GM19397 (cell line): ENCODE results near the gene RXFP2.

Source experiments
- ATAC-seq: cut with Tn5 transposase; IDR thresholded peaks from one replicate; pipeline ENCODE4 v1.9.1; 2021; ENCODE audit warnings: mild to moderate bottlenecking, moderate library complexity; ENCODE audit not compliant: unreplicated experiment

The RXFP2 gene, protein sequence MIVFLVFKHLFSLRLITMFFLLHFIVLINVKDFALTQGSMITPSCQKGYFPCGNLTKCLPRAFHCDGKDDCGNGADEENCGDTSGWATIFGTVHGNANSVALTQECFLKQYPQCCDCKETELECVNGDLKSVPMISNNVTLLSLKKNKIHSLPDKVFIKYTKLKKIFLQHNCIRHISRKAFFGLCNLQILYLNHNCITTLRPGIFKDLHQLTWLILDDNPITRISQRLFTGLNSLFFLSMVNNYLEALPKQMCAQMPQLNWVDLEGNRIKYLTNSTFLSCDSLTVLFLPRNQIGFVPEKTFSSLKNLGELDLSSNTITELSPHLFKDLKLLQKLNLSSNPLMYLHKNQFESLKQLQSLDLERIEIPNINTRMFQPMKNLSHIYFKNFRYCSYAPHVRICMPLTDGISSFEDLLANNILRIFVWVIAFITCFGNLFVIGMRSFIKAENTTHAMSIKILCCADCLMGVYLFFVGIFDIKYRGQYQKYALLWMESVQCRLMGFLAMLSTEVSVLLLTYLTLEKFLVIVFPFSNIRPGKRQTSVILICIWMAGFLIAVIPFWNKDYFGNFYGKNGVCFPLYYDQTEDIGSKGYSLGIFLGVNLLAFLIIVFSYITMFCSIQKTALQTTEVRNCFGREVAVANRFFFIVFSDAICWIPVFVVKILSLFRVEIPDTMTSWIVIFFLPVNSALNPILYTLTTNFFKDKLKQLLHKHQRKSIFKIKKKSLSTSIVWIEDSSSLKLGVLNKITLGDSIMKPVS

DNA sequence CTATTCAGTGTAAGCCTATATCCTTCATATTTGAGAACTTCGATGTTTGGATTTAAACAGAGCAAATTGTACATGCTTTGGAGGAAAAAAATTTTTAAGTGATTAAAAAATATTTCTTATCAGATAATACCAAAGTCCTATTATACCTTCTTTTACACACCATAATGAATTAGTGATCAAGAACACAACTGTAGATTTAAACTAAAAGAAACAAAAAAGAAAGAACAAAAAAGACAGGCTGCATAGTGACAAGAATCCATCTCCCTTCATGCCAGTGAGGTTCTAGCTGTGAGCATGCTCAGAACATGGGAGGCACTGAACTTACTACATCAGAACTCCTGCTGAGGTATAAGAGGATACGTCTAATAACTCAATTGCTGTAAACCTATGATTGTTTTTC, at the start of gene RXFP2:
Gene RXFP2 (plus strand): TSS at position 301 of the 400 bp plus-strand sequence. CDS start 87 bp downstream, at position 388.
- ATAC-seq: no peak

DNA sequence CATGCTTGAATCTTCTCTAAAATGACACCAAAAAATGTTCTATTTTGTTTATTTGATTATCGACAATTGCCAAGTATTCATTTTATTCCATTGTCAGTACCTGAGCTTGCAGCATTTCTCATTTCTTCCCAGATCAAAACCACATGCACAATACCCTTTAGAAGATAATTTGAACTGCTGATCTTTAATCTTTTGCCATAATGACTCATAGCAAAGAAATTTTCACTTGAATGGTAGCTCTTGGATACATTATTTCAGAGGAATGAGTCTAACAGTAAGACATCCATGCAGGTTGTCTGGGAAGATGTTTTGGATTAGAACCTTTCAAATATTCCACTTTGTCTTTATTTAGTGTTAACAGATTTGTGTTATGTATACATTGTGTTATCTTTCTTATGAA, 42.0 kb upstream of the RXFP2 start:
- no peak for ATAC-seq

DNA sequence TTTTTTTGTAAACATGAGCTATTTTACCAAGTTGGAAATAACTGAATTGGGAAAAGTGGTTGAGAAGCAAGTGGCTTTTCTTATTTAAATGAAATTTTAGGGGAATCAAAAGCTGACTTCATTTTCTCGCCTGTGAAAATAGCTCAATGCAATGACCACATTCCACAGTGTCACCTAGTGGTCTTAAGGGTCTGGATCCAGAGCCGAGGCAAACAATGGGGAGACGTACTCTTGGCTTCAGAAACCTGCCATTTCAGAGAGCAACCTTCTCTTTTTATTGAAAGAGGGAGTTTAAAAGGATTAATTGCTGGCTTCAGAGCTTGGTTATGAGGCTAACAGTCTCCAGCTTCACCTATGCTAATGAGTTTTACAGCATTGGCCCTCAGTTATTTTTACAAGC, 39.7 kb upstream of the RXFP2 start:
- ATAC-seq: no peak

DNA sequence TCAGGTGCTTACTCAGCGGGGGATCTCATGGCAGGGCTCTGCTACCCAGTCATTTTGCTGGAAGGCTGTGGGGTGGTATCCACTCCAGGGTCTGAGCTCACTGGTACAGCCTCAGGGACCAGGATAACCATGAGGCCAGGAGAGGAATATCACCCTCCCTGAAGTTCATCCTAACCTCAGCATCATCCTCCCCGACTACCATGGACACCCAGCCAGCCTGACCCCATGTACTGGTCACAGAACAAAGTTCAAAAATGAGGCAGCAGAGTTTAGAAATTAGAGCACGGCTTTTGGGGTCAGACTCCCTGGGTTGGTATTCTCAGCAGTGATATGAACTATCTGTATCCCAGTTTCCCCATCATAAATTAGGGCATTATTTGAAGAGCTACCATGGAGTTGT, 35.5 kb upstream of the RXFP2 start:
- ATAC-seq: no peak

DNA sequence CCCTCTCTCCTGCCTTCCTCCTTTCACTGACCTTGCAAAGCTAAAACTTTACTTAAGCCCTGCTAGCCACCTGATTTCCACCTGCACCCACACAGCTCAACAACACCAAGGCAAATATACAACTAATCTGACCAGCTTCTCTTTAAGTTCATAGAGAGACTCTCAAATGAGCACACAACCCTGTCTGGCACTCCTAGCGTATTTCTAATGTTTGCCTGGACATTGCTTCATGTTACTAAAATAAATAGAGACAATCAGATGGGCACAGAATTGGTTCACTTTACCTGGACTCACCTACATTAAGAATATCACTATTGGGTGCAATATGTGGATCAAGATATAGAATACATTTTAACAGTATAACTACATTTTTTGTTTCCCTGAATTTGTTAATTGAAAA, 33.2 kb upstream of the RXFP2 start:
- ATAC-seq: no peak

DNA sequence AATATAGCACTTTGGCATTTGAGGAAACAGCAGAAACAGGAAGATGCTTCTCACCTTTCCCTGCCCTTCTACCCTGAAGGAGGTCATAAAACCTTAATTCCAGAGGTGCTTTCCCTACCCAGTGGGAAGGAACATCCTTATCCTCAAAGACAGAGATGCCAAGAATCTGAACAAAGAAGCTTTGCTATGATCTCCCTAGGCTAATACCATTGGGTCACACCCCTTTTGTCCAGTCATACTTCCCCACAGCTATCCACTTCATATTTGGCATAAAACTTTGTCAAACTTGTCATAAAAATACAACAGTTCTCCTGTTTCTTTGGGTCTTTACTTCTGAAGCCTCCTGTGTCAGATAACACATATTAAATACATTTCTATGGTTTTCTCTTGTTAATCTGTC, 21.7 kb upstream of the RXFP2 start:
- ATAC-seq: no peak

DNA sequence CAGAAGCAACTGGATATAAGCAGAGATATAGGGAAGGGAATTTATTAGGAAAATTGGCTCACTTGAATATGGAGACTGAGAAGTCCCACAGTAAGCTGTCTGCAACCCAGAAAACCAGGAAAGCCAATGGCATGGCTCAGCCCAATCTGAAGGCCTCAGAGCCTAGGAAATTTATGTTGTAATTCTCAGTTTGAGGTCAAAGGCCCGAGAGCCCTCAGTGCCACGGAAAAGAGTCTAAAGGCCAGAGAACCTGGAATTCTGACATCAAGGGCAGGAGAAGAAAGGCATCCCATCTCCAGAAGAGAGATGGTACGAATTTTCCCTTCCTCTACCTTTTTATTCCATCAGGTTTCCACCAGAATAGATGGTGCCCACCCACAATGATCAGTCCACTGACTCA, 20.1 kb upstream of the RXFP2 start:
- no peak for ATAC-seq

DNA sequence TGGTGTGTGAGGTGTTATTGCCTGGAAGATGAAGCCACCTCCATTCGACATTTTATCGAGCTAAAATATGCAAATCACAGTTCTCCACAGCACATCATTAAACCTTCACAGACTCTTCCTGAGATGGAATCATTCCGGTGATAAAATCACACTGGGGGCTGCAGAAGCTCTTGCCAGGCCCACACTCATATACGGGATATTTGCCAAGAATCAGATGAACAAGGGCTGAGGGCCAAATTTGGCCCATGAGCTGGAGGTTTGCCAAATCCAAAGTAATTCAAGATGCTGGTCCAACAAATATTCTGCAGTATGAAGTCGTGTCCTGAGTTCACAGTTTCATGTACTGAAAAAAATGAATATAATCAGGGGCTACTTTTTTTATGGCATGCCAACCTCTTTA, 16.7 kb upstream of the RXFP2 start:
- ATAC-seq: no peak

DNA sequence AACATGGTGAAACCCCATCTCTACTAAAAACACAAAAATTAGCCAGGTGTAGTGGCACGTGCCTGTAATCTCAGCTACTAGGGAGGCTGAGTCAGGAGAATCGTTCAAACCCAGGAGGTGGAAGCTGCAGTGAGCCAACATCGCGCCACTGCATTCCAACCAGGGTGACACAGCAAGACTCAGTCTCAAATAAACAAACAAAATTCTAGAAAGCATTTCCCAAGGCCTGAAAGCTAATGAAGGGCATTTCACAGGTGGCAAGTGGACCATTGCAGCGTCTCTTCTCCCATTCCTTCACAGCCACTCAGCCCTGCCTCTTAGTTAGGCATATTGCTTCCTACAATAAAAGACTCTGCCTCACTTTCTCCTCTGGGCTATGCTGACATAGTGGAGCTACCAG, 13.5 kb upstream of the RXFP2 start:
- ATAC-seq: no peak

DNA sequence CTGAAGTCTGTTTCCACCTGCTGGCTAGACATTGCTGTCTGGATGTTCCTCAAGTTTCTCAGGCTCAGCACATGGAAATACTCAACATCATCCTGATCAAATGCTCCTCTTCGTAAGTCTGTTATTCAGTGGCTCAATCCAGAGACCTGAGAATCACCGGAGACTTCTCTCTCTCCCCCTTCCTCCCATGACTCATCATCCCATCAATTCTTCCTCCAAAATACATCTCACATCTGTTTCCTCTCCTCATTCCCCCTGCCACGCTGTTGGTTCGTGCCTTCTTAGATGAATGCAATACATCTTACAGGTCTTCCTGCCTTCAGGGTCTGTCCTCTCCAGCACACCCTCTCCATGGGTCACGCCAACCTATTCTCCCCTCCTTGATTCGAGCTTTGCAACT, 7.4 kb upstream of the RXFP2 start:
- no peak for ATAC-seq

DNA sequence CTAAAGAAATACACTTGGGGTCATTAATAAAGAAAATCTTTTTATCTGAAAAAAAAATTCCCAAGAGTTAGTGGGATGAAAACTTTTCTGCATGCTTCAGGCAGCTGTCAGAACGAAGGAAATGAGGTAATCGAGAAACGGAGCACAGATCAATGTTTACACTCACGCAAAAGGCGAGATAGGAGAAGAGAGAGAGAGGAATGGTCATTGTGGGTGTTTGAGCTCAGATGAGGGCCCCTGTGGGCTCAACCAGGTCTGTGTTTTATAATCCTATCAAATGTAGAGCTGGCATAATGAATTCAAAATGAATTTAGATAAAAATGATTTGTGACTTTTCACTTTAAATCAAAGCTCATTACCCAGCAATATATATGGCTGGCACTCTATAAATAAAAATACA, 6.3 kb upstream of the RXFP2 start:
- ATAC-seq: no peak

DNA sequence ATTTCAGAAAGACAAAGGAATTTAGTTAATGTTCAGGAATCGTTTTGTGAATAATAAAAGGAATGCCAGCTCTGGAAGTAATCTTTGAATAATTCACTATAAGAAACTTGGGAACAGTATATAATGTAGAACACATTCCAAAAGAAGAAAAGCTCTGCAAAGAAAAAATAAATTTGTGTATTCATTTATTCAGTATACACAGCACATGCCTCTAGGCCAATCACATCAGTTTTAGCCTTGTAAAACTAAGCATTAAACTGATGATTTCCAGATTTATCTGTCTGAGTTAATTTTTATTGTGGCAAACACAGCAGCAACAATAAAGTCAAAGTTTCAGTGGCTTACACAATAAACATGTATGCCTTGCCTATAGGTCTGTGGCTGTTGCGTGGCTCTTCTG, 5.7 kb upstream of the RXFP2 start:
- ATAC-seq: no peak

DNA sequence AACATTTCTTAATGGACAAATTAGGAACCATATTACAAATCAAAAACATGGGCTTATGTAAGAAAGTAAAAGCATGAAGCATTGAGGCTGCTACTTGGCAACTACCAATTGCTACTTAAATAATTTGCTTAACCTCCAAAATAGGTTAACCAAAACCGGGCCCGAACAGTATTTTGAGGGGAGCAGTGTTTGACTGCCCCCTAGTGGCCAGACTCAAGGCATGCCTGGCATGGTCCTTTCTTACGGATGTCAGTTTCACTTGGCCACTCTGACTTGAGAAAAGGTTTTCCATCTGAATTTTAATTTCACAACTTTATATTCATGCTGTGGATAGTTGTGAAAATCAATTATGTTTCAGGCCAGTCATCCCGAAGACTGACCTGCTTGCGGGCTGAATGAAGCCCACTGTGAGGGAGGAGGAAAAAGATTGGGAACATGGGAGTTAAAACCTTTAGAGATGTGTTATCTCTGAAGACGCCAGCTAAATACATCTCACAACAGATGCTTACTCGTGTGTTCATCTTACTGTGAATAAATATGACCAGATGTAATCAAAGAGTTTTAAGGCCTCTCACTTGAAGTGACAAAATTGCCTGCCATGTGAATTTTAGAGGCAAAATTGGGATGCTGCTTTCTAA, 2.9 kb downstream of the RXFP2 start:
- ATAC-seq: peak; percentile 92

DNA sequence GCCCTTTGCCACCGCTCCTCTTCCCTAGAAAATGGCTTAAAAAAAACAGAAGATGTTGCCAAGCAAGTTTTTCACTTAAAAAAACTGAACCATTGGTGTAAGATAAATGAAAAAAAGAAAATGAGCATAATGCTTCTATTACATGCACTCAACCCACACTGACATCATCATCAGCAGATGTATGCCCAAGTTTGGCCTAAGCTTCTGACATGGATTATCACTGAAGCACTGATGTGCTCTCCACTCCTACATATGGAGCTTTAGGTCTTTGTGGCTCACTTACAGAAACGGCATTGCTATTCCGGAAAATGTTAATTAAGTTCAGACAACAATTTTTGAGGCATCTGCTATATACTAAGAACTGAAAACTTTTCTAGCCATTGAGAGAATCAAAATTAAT, 8.0 kb downstream of the RXFP2 start:
- no peak for ATAC-seq

DNA sequence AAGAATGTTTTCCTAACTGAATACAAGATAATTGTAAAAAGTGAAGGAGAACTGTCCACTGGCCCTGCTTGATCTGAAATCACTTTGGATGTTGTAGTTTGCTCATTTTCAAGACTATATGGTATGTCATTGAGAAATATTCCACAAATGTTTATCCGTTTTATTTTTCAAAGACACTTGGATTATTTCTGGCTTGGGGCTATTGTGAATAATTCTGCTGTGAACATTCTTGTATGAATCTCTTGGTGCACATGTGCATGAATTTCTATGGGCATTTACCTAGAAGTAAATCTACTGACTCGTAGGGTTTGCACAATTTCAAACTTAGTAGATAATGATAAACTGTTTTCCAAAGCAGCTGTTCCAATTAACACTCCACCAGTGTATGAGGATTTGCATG, 8.6 kb downstream of the RXFP2 start:
- no peak for ATAC-seq

DNA sequence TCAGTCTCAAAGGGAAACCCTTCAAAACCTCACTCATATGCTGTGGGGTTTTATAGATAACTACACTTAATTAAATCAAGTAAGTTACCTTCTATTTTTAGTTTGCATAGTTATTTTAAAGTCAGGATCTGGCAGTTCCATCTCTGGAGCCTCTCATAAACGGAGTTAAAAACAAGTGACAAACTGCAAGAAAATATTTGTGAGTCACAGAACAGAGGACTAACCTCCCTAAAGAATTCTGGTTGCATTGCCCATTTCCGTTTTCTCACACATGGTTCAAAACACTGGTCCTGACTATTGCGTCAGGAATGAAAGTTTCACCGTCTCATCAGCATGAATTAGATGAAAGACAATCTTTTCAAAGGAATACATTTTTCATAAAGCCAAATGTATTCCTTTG, 10.6 kb downstream of the RXFP2 start:
- ATAC-seq: no peak

DNA sequence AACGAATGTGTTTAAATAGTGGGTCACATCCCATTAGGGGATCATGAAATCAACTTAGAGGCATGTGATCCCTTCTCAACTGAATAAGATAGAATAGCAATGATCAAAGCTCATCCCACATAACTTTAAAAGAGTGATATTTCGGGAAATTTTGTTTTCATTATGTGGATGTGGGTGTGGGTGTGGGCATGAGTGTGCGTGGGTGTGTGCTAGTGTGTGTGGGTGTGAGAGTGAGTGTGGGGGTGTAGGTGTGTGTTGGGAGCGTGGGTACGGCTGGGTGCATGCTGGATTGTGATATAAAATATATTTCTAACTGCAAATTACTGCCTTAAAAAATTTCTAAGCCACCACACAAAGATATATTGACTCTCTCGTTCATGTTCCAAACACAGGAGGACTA, 15.9 kb downstream of the RXFP2 start:
- ATAC-seq: no peak

DNA sequence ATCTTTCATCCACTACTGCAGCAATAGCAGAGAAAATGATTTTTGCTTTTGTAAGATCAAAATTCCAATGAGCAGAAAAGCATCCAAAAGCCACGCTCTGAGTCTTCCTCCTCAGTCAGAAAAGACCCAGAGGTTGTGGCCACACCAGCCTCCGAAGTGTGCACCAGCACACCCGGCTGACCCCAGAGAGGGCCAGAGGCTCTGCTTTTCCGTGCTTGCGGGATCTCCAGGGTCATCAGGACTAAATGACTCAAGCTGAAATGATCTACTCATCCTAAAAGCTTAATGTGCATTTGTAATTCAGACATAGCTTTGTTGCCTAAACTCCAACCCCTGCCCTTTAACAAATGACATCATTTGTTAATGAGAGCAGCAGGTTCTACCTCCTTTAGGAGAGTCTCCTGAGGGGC, 16.5 kb downstream of the RXFP2 start:
- ATAC-seq: no peak

DNA sequence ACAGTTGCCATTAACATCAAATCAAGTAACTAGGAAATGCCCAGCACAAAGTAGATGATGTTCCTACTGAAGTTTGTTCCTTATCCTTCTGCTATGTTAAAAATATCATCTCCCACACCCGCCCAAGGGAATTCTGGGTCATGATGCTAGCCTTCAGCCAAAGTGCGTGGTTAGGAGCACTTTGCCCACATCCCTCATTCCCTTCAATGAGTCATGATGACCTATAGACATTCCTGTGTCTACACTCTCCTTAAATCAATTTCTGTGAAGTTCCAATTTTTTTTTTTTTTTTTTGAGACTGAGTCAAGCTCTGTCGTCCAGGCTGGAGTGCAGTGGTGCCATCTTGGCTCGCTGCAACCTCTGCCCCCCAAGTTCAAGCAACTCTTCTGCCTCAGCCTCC, 17.0 kb downstream of the RXFP2 start:
- ATAC-seq: no peak

DNA sequence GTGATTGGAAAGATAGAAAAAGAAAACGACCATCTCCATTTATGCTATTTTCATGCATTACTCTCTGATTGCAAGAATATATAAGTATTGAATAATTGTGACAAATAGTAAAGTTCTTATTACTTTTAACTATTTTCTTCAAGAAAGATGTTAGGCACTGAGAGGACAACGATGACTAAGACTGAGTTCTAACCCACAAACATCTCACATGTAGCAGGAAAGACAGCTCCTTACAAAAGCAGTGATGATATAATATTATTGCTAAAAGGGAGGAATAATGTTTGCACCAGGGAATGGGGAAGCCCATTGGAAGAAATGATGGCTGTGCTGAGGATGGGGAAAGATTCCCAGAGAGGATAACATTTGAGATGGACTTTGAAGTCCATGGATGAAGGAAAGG, 22.6 kb downstream of the RXFP2 start:
- ATAC-seq: no peak

DNA sequence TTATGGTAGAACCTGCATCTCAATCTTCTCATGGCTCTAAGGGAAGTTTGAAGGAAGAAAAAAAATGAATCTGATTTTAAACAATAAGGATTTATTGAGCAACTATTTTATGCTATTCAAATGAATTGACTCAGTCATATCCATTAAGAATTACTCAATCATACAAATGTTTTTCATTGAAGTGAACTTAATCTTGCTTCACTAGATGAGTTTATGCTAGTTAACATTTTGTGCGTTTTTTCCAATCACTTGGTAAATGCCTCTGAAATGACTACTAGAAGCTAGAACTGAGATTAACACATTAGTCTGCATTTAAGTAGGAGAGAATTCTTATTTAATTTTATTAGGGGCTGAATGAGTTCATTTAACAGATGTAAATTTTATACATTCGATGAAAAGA, 25.2 kb downstream of the RXFP2 start:
- no peak for ATAC-seq
